HG03280 (cell line): Measurements from ENCODE around the gene PHACTR2.
"Not testable (repeated sequence)": the region's sequence is repeated elsewhere in the genome, so short reads cannot be mapped to it uniquely, and the experiment has no call there.

Source experiments
- ATAC-seq: cut with Tn5 transposase; IDR thresholded peaks from one replicate; pipeline ENCODE4 v1.9.1; 2021; ENCODE audit warnings: mild to moderate bottlenecking, moderate library complexity; ENCODE audit not compliant: unreplicated experiment

Gene PHACTR2

DNA sequence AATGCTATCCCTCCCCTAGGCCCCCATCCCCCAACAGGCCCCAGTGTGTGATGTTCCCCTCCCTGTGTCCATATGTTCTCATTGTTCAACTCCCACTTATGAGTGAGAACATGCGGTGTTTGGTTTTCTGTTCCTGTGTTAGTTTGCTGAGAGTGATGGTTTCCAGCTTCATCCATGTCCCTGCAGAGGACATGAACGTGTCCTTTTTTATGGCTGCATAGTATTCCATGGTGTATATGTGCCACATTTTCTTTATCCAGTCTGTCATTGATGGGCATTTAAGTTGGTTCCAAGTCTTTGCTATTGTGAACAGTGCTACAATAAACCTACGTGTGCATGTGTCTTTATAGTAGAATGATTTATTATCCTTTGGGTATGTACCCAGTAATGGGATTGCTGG lies 173.9 kb downstream of the PHACTR2 start:
- ATAC-seq, result not testable (repeated sequence)

DNA sequence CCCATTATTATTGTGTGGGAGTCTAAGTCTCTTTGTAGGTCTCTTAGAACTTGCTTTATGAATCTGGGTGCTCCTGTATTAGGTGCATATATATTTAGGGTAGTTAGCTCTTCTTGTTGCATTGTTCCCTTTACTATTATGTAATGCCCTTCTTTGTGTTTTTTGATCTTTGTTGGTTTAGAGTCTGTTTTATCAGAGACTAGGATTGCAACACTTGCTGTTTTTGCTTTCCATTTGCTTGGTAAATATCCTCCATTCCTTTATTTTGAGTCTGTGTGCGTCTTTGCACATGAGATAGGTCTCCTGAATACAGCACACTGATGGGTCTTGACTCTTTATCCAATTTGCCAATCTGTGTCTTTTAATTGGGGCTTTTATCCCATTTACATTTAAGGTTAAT lies 177.3 kb downstream of the PHACTR2 start:
- ATAC-seq, result not testable (repeated sequence)

DNA sequence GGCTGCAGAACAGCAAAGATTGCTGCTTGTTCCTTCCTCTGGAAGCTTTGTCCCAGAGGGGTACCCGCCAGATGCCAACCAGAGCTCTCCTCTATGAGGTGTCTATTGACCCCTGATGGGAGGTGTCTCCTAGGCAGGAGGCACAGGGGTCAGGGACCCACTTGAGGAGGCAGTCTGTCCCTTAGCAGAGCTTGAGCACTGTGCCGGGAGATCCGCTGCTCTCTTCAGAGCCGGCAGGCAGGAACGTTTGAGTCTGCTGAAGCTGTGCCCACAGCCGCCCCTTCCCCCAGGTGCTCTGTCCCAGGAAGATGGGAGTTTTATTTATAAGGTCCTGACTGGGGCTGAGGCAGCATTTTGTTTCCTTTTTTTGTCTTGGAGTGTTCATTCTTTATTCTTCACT lies 179.0 kb downstream of the PHACTR2 start:
- not testable (repeated sequence) for ATAC-seq

DNA sequence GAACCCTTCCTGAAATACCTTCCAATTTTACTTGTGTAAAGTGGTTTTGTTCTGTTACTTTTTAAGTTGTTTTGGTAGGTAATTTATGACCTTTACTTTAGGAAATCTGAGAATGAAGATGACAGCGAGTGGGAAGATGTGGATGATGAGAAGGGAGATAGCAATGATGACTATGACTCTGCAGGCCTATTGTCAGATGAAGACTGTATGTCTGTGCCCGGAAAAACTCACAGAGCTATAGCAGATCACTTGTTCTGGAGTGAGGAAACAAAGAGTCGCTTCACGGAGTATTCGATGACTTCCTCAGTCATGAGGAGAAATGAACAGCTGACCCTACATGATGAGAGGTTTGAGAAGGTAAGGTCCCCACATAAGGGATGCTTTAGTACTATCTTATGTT lies 179.9 kb downstream of the PHACTR2 start:
- ATAC-seq, result no peak

DNA sequence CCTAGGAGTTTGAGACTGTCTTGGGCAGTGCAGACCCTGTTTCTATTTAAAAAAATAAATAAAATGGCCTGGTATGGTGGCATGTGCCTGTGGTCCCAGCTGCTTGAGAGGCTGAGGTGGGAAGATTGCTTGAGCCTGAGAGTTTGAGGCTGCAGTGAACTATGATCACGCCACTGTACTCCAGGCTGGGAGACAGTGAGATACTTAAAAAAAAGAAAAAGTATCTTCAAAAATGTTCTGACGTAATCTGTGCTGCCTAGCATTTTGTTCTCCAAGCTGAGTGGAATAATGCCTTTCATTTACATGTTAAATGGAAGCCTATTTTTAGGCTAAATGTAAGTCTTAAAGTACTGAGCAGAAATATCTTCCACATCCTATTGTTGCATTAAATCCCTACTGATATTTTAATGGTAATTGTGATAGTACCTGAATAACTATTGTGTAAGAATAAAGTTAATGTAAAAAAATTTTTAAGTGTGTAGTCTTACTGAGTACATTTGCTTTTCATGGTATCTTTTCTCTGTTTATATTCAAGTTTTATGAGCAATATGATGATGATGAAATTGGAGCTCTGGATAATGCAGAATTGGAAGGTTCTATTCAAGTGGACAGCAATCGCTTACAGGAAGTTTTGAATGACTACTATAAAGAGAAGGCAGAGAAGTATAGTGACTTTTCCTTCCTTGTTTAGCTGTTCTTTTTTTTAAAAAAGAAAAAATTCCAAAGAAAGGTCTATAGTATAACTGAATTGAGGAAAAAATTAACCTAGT lies 182.3 kb downstream of the PHACTR2 start:
- no peak for ATAC-seq

DNA sequence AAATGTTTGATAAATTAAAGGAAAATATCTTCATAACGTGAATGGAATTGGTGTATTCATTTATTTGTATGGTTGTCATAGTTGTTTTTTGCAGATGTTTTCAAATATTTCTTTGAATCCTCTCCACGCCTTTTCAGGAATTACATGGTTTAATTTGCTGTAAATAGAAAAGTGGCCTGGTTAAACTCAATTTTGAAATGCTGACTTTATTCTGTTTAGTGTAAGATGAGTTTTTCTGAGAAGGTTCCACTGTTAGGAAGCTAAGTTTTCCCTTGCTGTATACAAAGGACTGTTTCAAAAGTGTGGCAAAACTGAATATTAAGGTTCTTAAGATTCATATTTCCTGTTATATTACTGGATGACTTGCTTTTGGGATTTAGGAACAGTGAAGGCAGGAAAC lies 186.0 kb downstream of the PHACTR2 start:
- no peak for ATAC-seq

DNA sequence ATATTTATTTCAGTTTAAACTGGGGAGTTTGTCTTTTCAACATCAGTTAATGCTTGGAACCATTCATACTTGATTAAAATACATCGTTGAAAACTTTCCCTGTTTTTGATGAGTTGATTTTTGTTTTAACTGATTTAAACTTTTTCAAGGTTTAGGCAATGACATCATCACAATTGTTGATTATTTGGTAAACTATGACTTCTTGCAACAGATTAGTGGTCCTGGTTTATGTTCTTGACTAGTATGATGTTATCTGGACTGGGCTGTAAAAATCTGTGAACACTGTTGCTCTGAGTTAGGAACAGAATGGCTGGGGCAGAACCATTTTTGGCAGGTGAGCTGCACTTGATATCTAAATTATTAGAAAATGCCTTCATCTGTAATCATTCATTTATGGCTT lies 186.5 kb downstream of the PHACTR2 start, which contains the start of gene ZC2HC1B:
Gene ZC2HC1B, plus strand, starts transcription at position 241 of the 400 bp plus-strand sequence. Its CDS starts 66 bp downstream, at position 307.
- no peak for ATAC-seq

DNA sequence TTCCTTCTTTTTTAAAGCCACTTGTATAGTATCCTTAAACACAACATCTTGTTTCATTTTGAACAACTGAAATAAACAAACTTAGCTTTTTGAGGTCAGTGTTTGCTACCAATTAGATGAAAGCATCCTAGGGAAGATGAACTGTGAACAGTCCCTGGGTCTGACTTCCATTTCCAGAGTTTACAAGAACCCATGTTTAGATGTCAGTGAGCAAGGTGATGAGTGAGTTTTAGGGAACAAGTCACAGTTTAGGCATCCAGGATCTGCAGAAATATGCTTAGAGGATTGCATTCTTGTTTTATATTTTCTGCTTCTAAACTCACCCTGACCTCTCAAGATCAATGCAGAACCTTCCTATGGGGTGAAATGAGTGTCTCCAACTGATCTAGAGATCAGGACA lies 189.5 kb downstream of the PHACTR2 start:
- ATAC-seq, result no peak

DNA sequence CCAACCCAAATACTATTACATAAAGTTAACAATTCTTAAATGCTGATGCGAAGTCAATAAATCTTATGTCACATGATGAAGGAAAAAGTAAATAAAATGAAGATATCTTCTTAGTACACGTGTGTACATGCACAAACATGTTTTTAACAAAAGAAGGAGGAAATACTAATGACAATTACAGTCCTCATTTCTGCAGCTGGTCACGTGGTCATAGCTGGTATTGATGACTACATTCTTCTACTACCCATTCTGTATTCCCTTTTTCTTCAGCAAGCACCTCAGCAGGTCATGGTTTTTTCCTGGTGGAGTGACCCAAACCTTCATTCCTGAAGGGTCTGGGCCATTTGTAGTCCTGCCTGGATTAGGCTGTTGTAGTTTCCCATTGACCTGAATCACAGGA lies 191.0 kb downstream of the PHACTR2 start:
- ATAC-seq, result not testable (repeated sequence)

DNA sequence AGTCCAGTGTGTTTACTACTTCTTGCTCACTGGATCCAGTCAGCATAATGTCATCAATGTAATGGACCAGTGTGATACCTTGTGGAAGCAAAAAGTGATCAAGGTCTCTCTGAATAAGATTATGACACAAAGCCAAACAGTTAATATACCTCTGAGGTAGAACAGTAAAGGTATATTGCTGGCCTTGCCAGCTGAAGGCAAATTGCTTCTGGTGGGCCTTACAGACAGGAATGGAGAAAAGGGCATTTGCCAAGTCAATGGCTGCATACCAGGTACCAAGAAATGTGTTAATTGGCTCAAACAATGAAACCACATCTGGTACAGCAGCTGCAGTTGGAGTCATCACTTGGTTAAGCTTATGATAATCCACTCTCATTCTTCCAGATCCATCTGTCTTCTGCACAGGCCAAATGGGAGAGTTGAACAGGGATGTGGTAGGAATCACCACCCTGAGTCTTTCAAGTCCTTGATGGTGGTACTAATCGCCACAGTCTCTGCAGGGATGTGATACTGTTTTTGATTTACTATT lies 193.5 kb downstream of the PHACTR2 start:
- not testable (repeated sequence) for ATAC-seq

DNA sequence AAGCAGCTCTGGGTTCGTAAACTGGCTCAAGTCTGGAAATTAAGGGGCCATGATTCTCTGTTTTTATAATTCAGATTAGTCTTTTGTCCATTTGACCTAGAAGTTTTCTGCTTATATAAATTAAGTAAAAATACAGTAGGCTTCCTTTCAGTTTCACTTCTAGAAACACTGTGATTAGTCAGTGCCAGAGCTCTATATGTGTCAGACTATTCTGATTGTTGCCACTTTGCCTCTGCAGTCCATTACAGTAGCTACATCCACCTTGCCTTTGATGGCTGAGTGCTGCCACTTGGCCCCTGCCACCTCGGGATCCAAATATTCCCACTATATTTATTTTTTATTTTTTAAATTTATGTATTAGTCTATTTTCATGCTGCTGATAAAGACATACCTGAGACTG lies 194.4 kb downstream of the PHACTR2 start:
- ATAC-seq, result peak; percentile 92

DNA sequence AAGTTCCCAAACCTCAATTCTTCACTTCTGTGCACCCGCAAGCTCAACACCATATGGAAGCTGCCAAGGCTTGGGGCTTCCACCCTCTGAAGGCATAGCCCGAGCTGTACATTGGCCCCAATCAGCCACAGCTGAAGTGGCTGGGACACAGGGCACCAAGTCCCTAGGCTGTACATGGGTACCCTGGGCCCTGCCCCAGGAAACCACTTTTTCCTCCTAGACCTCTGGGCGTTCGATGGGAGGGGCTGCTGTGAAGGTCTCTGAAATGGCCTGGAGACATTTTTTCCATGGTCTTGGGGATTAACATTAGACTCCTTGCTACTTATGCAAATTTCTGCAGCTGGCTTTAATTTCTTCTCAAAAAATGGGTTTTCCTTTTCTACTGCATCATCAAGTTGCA lies 195.8 kb downstream of the PHACTR2 start:
- not testable (repeated sequence) for ATAC-seq

DNA sequence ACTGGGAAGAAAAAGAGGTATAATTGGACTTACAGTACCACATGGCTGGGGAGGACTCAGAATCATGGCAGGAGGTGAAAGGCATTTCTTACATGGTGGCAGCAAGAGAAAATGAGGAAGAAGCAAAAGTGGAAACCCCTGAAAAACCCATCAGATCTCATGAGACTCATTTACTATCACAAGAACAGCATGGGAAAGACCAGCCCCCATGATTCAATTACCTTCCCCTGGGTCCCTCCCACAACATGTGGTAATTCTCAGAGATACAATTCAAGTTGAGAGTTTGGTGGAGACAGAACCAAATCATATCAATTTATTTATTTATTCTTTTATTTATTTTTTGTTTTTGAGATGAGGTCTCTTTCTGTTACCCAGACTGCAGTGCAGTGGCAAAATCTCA lies 196.7 kb downstream of the PHACTR2 start:
- not testable (repeated sequence) for ATAC-seq

DNA sequence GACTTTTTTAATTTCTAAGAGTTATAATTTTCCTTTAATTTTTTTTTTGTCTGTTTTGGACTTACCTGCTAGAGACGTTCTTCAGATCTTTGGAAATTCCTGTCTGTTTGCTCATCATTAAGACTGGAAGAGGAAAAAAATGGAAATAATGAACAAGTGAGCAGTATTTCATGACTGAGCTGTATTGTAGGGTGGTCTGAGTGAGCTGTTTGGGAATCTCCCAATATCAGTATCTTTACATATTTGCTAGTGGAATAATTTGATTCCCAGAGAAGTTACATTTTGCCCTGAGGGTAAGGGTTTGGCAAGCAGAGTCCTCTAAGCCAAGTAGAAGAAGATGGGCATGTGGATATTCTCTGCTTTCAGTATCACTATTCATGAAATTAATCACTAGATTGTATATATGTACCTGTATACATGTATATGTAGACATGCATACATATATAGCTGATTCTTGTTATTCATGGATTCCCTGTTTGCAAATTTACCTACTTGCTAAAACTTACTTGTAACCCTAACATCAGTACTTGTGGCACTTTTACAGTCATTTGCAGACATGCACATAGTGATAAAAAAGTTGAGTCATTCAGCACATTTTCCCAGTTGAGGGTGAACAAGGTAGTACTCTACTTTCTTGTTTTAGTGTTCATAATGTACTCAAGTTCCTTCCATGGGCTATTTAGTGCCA lies 200.0 kb downstream of the PHACTR2 start:
- ATAC-seq, result no peak

DNA sequence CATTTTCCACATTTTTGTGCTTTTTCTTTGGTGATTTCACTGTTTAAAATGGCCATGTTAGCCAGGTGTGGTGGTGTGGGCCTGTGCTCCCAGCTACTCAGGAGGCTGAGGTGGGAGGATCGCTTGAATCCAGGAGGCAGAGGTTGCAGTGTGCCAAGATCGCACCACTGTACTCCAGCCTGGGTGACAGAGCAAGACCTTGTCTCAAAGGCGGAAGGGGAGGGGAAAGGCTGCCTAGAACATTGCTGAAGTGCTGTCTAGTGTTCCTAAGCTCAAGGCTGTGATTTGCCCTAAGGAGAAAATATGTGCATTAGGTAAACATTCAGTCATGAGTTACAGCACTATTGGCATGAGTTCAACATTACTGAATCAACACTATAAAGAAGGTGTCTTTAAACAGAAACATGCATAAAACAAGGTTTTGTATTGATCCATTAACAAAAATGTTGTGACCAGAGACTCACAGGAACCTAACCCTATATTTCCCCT lies 200.6 kb downstream of the PHACTR2 start:
- ATAC-seq, result no peak

DNA sequence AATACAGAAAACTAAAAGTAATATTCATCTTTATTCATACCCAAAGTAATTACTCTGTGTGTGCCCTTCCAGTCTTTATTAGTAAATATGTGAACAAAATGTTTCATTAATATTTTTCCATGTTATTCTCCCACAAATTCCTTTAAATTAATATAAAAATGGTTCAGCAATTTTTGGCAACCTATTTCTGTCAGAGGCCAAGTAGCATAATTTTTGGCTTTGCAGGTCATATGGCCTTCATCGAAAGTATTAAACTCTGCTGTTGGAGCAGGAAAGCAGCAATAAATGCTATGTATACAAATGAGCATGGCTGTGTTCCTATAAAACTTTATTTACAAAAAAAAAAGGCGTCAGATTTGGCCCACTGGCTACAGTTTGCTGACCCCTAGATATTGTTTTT lies 202.6 kb downstream of the PHACTR2 start:
- ATAC-seq, result no peak
